ENCODE results near the gene LEMD2.

Gene LEMD2

DNA sequence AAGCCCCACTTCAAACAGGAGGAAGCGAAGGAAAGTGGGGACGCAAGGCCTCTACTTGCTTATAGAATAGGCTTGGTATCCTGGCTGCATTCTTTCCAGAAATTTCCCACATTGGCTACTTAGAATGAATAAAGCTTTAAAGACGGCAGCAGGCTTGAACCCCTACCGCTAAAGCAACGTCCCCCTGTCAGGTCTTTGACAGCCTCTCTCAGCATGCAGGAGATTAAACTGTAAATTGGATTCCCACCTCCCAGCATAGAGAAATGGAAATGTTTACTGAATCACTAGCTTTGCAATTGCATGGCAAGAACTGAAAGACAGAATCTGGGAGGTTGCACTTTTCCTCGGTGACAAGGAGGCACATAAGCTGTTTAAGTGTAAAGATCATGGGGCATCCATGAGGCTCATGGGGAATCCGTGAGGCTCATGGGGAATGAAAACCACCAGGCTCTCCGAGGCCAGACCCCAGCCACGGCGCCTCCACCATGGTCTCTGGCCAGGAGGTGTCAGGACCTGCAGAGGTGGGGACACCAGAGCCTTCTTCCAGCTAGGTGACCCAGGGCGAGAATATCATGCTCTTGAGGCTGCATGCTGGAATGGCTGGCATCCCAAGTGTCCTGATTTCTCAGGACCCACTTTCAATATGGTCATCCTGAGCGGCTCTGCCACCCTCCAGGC, 10.3 kb downstream of the LEMD2 start:
- ChIA-PET POLR2A (interaction anchor here (2.8 kb wide), 1 partner anchor 9 kb away, joined by 11 read pairs; the partner anchor contains the start of gene LEMD2), CTCF (interaction anchor here (0.6 kb wide), 1 partner anchor 17 kb away, joined by 3 read pairs; no protein-coding TSS in a partner anchor)
- TF ChIP-seq FOXK2 (IDR thresholded peaks at IDR 0.05) (no peak), NFRKB (IDR thresholded peaks at IDR 0.05) (no peak), TARDBP (IDR thresholded peaks at IDR 0.05) (no peak)
- DNase-seq (ENCODE audit: extremely low spot score) = no peak

DNA sequence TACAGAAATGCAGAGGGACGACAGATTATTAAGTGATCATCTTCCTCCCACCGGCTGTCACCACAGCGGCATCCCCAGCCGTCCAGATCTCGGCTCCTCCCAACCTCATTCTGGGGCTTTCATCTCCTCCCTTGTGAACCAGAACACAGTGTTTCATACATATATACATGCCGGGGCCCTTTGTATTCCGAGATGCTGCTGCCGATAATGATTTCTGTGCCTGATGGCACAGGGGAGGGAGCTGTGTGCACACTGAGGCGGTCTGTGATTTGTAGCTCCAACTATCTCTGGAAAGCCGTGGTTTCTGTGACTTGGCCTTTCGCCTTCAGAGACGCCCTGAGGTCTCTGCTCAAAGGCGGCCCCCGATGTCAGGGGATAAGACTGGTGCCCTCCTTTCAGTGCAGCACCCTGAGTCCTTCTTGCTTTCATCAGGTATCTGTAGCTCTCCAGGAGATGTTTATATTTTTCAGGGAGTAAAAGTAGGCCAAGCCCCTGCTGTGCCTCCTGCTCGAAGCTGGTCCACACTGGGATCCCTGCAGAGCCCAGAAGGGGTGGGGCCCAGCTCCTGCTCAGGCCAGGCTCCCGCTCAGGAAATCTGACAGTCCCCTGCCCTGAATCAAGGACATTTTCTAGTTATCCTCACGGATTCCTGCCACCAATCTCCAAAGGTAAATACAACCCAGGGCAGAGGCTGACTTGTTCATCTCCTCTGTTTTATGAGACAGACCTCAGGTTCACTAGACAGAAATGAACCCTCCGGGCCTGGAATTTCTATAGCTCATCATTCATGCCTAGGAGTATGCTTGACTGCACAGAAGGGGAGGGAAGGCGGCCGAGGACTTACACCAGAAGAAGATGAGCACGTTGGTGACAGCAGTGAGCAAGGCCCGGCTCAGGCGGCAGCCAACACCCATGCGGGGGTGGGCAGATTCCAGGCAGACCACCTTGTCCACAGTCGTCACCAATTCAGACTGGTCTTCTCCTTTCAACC, 11.2 kb downstream of the LEMD2 start:
- no peak for DNase-seq (ENCODE audit: extremely low spot score)
- POLR2A ChIA-PET = interaction anchor here (2.8 kb wide), 1 partner anchor 10 kb away, joined by 11 read pairs; the partner anchor contains the start of gene LEMD2
- TF ChIP-seq FOXA1 (IDR thresholded peaks at IDR 0.05) = no peak
- no peak for TF ChIP-seq FOXK2 (IDR thresholded peaks at IDR 0.05)
- TF ChIP-seq NFRKB (IDR thresholded peaks at IDR 0.05) = no peak
- TF ChIP-seq L3MBTL2 (conservative IDR thresholded peaks at IDR 0.05) = no peak
- TF ChIP-seq FOXM1 (IDR thresholded peaks at IDR 0.05; ENCODE audit: borderline replicate concordance) = no peak
- TF ChIP-seq BHLHE40 (IDR thresholded peaks at IDR 0.05; ENCODE audit: borderline replicate concordance) = no peak
- TF ChIP-seq HDGF (IDR thresholded peaks at IDR 0.05; ENCODE audit: borderline replicate concordance) = no peak
- TF ChIP-seq CTBP1 (IDR thresholded peaks at IDR 0.05; ENCODE audit: borderline replicate concordance) = no peak
- no peak for TF ChIP-seq LEF1 (IDR thresholded peaks at IDR 0.05; ENCODE audit: borderline replicate concordance)
- TF ChIP-seq TARDBP (IDR thresholded peaks at IDR 0.05) = no peak
- TF ChIP-seq, protein P1, sequence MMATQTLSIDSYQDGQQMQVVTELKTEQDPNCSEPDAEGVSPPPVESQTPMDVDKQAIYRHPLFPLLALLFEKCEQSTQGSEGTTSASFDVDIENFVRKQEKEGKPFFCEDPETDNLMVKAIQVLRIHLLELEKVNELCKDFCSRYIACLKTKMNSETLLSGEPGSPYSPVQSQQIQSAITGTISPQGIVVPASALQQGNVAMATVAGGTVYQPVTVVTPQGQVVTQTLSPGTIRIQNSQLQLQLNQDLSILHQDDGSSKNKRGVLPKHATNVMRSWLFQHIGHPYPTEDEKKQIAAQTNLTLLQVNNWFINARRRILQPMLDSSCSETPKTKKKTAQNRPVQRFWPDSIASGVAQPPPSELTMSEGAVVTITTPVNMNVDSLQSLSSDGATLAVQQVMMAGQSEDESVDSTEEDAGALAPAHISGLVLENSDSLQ (IDR thresholded peaks at IDR 0.05) = no peak
- no peak for TF ChIP-seq ELF4 (IDR thresholded peaks at IDR 0.05)
- no peak for TF ChIP-seq SP1 (IDR thresholded peaks at IDR 0.05)
- TF ChIP-seq ARNT (IDR thresholded peaks at IDR 0.05) = no peak
- no peak for TF ChIP-seq ZNF384 (IDR thresholded peaks at IDR 0.05)
- CTCF ChIA-PET = interaction anchor here (0.6 to 0.9 kb wide), 3 partner anchors 16 to 368 kb away, joined by 3 to 4 read pairs (median 3); no protein-coding TSS in a partner anchor

DNA sequence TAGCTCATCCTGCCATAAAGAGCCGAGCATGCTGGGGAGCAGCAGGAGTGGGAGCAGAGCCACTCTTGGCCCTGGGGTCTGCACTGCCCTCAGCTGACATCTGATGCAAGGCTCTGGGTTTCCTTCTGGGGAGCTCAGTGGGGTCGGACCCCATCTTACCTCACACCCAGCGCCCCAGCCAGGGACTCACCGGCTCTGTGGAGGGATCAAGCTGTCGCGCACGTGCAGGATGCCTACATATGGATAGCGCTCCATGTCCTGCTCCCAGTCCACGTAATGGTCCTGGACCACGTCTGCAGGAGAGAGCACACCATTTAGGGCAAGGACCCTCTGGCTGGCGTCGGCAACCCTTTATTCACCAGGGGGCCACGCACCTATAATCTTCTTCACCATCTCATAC, 12.2 kb downstream of the LEMD2 start:
- no peak for DNase-seq (ENCODE audit: extremely low spot score)
- ChIA-PET POLR2A (interaction anchor here (0.7 kb wide), 1 partner anchor 11 kb away, joined by 4 read pairs; no protein-coding TSS in a partner anchor), CTCF (no interaction called here)
- no peak for TF ChIP-seq LEF1 (IDR thresholded peaks at IDR 0.05; ENCODE audit: borderline replicate concordance)
- TF ChIP-seq ELF4 (IDR thresholded peaks at IDR 0.05) = no peak
- no peak for TF ChIP-seq L3MBTL2 (conservative IDR thresholded peaks at IDR 0.05)
- TF ChIP-seq NFRKB (IDR thresholded peaks at IDR 0.05) = no peak
- no peak for TF ChIP-seq ZNF384 (IDR thresholded peaks at IDR 0.05)
- TF ChIP-seq, protein P1 (IDR thresholded peaks at IDR 0.05) = no peak
- no peak for TF ChIP-seq SUZ12 (IDR thresholded peaks at IDR 0.05)
- TF ChIP-seq FOXM1 (IDR thresholded peaks at IDR 0.05; ENCODE audit: borderline replicate concordance) = no peak
- TF ChIP-seq BHLHE40 (IDR thresholded peaks at IDR 0.05; ENCODE audit: borderline replicate concordance) = no peak
- no peak for TF ChIP-seq TARDBP (IDR thresholded peaks at IDR 0.05)

DNA sequence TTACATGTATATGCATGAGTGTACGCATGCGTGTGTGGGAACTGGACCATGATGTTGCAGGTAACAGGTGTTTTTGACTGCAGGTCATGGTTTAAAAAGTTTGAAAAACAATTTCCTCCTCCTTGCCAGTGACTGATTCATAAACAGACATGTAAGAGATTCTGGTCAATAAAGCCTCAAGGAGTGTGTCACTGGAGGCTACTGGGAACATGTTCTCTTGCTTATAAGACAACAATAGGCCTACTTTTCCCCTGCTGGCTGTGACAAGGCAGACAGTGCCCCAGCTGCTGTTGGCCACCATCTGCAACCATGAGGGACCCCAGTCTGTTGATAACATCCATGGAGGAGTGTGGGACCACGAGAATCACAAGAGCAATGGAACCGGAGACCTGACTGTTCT, 12.7 kb downstream of the LEMD2 start:
- ChIA-PET CTCF (no interaction called here), POLR2A (no interaction called here)

DNA sequence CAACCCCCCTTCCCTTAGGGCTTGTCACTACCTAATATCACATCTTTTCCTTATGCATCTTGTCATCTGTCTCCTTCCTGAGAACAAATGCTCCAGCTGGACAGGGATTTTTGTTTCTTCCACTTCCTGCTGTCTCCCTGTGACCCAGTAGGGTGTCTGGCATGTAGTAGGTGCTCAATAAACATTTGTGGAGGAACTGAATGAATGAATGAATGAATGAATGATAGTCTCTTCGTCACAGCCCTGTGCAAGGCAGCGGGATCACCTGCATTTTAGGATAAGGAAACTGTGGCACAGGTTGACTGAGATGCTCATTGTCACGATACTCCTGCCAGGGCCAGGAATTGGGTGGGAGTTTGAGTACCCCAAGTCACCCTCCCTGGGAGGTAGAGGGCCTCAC, 14.2 kb downstream of the LEMD2 start:
- TF ChIP-seq FOXM1 (IDR thresholded peaks at IDR 0.05; ENCODE audit: borderline replicate concordance) = no peak
- no peak for TF ChIP-seq HDGF (IDR thresholded peaks at IDR 0.05; ENCODE audit: borderline replicate concordance)
- no peak for TF ChIP-seq TARDBP (IDR thresholded peaks at IDR 0.05)
- TF ChIP-seq NFRKB (IDR thresholded peaks at IDR 0.05) = no peak
- TF ChIP-seq ZNF384 (IDR thresholded peaks at IDR 0.05) = no peak
- no peak for TF ChIP-seq FOXK2 (IDR thresholded peaks at IDR 0.05)
- TF ChIP-seq SP1 (IDR thresholded peaks at IDR 0.05) = no peak
- TF ChIP-seq, protein P1 (IDR thresholded peaks at IDR 0.05) = no peak
- no peak for TF ChIP-seq FOXA1 (IDR thresholded peaks at IDR 0.05)
- no peak for TF ChIP-seq ELF4 (IDR thresholded peaks at IDR 0.05)
- no peak for TF ChIP-seq BHLHE40 (IDR thresholded peaks at IDR 0.05; ENCODE audit: borderline replicate concordance)
- CTCF ChIA-PET = no interaction called here
- DNase-seq (ENCODE audit: extremely low spot score) = no peak
- POLR2A ChIA-PET = no interaction called here

More for the DNA sequence above, 12.7 kb downstream of the LEMD2 start:
- no peak for TF ChIP-seq SP1 (IDR thresholded peaks at IDR 0.05)
- TF ChIP-seq ARNT (IDR thresholded peaks at IDR 0.05) = no peak
- DNase-seq (ENCODE audit: extremely low spot score) = no peak

Data from HEK293T (cell line).